ENCODE measurements around the gene INSR.

- TF ChIP-seq, protein P1, sequence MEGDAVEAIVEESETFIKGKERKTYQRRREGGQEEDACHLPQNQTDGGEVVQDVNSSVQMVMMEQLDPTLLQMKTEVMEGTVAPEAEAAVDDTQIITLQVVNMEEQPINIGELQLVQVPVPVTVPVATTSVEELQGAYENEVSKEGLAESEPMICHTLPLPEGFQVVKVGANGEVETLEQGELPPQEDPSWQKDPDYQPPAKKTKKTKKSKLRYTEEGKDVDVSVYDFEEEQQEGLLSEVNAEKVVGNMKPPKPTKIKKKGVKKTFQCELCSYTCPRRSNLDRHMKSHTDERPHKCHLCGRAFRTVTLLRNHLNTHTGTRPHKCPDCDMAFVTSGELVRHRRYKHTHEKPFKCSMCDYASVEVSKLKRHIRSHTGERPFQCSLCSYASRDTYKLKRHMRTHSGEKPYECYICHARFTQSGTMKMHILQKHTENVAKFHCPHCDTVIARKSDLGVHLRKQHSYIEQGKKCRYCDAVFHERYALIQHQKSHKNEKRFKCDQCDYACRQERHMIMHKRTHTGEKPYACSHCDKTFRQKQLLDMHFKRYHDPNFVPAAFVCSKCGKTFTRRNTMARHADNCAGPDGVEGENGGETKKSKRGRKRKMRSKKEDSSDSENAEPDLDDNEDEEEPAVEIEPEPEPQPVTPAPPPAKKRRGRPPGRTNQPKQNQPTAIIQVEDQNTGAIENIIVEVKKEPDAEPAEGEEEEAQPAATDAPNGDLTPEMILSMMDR (IDR thresholded peaks at IDR 0.05), result no peak
- TF ChIP-seq ZFX (IDR thresholded peaks at IDR 0.05; ENCODE audit: borderline replicate concordance), result no peak
Observed at GRCh38 chr19:7263066-7263465, 31.1 kb downstream of the INSR start.
